Coronary artery (tissue), 2 donors: ENCODE measurements around the gene SLC66A2.
"Not testable (repeated sequence)": the region's sequence is repeated elsewhere in the genome, so short reads cannot be mapped to it uniquely, and the experiment has no call there.

ENCODE experiments used
- DNase-seq: peaks from one replicate; pipeline ENCODE4 v3.0.0-alpha.2; 2017; ENCODE audit warnings: low spot score
- H3K27ac ChIP-seq, 2 donors: fragments of 200-600 bp; sonication (generic); one replicate each; pipeline ENCODE4 v1.5.1; 2016 to 2019
- H3K4me3 ChIP-seq: fragments of 200-600 bp; sonication (generic); 2 replicates; pipeline ENCODE4 v1.5.1; 2016; ENCODE audit warnings: mild to moderate bottlenecking, moderate library complexity
- CTCF ChIP-seq: fragments of 200-600 bp; sonication (generic); IDR thresholded peaks from one replicate; pipeline ENCODE4 v1.5.1; 2019; ENCODE audit warnings: antibody characterized with exemption

Gene SLC66A2

DNA sequence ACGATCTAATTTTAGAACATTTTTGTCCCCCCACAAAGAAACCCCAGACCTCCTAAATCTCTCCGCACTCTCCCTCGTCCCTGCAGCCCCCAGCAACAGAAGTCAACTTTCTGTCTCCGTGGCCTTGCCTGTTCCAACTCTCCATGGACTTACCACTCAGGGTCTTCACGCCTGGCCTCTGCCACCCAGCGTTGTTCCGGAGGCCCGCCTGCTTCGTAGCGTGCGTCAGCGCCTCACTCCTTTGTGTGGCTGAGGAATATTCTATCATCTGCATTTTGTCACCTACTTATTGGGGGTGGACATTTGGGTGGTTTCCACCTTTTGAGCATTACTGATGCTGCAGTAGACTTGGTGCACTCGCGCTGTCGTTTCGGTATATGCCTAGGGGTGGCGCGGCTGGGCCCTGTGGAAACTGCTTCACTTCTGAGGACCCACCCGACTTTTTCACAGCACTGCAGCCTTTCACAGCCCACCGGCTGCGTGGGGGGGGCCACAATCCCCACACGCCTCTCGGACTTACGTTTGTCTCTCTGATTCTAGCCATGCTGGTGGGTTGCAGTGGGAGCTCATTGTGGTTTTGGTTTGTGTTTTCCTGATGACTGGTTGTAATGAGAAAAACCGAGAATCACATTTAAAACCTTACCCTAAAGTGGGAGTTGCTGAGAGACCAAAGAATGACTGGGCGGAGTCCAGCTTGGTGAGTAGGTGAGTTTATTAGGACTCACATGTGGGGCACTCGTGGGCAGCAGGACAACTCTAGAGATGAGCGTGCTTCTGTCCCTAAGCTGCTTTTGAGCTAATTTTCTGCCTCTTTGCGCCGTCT lies 11.6 kb upstream of the SLC66A2 start:
- Histone ChIP-seq H3K27ac (no peak overlapping the region), H3K4me3 (no peak overlapping the region)
- TF ChIP-seq CTCF = no peak
- no peak for DNase-seq

DNA sequence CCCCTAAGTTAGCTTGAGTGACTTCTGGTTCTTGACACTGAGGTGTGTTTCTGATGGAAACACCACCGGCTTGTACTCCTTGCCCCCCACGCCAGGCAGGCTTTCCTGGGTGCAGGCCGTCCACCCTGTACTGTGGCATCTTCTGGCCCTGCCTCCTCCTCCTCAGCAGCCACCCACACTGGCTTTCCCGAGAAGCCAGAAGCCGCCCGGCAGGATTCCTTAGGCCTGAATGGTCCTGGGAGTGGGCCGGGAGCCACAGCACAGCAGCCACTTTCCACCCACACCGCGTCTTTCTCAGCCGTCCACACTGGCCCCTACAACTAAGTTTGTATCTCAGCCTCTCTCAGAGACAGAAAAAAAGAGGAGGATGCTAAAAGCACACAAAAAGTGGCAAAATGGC lies 10.9 kb upstream of the SLC66A2 start:
- TF ChIP-seq CTCF = no peak
- DNase-seq = no peak
- no peak overlapping the region for H3K27ac ChIP-seq
- no peak overlapping the region for H3K4me3 ChIP-seq

DNA sequence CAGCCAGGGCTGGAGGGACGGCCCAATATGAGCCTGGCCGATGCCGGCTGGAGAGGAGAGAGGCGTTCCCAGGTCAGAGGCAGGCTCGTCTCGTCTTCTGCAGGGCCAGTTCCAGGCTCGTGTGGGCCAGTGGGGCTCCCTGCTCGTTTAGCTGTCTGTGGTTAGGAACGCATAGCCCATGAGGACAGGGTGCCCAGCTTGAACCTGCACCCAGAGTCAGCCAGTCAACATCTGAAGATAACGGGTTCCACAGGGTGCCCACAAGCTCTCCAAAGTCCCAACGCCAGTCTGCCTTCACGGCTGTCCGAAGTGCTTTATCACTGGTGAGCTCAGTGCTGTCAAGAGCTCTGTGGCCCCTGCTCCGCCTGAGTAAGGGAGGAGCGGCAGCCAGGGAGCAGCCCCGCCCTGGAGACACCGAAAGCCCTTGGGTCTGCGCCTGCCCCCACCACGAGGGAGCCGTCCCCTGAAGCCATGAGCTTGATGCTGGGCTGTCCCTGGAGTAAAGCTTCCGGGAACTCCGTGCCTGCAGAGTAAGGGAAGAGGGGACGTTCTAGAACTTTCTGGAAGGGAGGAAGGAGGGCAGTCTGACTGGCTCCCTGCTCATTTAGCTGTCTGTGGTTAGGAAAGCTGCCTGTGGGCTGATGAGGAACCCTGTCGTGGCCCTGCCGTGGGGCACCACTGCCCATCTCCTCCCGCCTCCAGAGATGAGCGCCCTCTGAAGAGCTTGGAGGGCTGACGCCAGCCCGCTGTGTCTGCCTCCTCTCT lies 10.3 kb upstream of the SLC66A2 start:
- DNase-seq = no peak
- no peak for TF ChIP-seq CTCF
- Histone ChIP-seq H3K4me3 (no peak overlapping the region), H3K27ac (no peak overlapping the region)

- no peak for DNase-seq
- Histone ChIP-seq H3K4me3 (no peak overlapping the region), H3K27ac (no peak overlapping the region)
- TF ChIP-seq CTCF = no peak
Observed at GRCh38 chr18:79960921-79961526, 9.6 kb upstream of the SLC66A2 start.

GRCh38 chr18:79960161-79960801 lies 8.8 kb upstream of the SLC66A2 start:
- H3K4me3 ChIP-seq, DNase-seq, H3K27ac ChIP-seq: not testable (repeated sequence)

DNA sequence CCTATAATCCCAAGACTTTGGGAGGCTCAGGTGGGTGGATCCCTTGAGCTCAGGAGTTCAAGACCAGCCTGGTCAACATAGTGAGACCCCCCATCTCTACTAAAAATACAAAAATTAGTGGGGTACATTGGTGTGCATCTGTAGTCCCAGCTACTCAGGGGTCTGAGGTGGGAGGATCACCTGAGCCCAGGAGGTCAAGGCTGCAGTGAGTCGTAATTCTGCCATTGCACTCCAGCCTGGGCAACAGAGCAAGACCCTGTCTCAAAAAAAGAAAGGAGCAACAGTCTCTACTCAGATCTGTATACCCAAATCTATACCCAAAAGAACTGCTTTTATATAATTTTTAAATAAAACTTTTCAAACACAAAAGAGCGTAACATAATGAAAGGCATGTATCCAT lies 7.5 kb upstream of the SLC66A2 start:
- no peak overlapping the region for H3K4me3 ChIP-seq
- DNase-seq = no peak
- no peak for TF ChIP-seq CTCF
- no peak overlapping the region for H3K27ac ChIP-seq

DNA sequence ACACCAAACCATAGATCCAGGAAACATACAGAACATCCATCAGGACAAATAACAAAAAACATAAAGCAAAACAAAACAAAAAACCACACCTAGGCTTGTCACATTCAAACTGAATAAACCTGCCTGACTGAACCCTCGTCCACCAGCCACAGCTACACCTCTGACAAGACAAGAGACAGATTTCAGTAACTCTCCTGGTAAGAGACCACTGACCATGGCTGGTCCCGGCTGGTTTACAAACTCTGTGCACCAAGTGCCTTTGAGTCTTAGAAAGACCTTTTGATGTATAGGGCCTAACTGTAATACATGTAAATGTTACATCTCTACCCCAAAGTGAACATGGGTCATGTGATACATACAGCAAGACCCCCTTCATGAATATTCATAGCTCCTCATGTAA lies 4.8 kb upstream of the SLC66A2 start:
- Histone ChIP-seq H3K4me3 (no peak overlapping the region), H3K27ac (no peak overlapping the region)
- no peak for DNase-seq
- TF ChIP-seq CTCF = no peak
